GM21737 (cell line): ENCODE data around the gene ADGRL2.

Source experiments
- ATAC-seq: cut with Tn5 transposase; IDR thresholded peaks from one replicate; pipeline ENCODE4 v1.9.1; 2021; ENCODE audit warnings: mild to moderate bottlenecking, moderate library complexity; ENCODE audit not compliant: unreplicated experiment

ADGRL2 gene

GRCh38 chr1:81800695-81801650 is at the start of gene ADGRL2:
ADGRL2 (plus strand) TSS chr1:81800934; CDS start chr1:81836985, 36,051 bp downstream.
- no peak for ATAC-seq

- ATAC-seq: no peak
Measured at GRCh38 chr1:81752840-81753239, 47.9 kb upstream of the ADGRL2 start.

DNA sequence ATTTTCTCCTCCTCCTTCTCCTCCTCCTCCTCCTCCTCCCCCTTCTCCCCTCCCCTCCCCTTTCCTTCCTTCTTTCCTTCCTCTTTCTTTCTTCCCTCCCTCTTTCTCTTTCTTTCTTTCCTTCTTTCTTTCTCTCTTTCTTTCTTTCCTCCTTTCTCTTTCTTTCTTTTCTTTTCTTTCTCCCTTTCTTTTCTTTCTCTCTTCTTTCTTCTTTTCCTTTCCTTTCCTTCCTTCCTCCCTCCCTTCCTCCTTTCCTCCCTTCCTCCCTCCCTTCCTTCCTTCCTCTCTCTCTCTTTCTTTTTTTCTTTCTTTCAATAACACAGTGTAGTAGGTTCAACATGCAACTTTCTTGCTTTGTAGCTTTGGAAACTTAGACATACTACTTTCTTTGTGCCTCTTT is 46.3 kb upstream of the ADGRL2 start:
- no peak for ATAC-seq

DNA sequence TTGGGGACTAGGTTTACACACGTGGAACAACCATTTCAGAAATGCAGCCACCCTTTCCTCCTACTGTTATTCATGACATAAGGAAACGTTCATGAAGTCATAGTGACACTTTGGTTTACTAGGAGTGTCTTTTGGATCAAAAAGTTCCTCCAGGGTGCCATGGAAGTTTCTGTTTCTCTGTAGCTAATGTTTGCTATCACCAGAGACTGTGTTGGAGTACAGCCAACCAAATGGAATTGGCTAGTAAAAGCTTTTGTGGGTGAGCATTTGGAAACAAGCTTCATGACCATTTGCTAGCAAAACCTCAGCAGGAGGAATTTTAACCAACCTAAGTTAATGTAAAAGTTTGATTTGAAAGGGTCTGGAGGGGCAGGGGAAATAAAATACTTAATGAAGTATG is 43.9 kb upstream of the ADGRL2 start:
- no peak for ATAC-seq

DNA sequence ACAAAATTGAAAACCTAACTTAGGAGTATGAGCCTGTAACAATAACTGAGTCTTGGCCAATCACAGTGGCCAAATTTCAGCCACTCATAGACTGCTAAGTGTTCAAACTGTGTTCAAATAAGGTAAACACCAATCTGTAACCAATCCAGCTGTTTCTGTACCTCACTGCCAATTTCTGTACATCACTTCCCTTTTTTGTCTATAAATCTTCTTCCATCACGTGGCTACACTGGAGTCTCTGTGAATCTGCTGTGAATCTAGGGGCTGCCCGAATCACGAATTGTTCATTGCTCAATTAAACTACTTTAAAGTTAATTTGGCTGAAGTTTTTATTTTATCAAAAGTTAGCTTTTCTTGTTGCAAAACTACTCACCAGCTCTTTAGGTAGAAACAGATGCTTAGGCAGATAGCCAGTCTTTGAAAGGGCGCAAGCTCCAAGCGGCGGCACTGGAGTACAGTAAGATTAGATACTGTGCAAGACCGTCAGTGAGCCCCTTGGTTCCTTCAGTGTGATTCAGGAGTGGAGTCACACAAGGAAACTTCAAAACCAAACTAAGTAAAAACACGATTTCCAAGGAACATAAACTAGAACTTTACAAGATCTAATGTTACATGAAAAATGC is 43.2 kb upstream of the ADGRL2 start:
- no peak for ATAC-seq

- ATAC-seq: no peak
Measured at GRCh38 chr1:81758181-81758580, 42.6 kb upstream of the ADGRL2 start.

- ATAC-seq: no peak
Measured at GRCh38 chr1:81760477-81761097, 40.1 kb upstream of the ADGRL2 start.

DNA sequence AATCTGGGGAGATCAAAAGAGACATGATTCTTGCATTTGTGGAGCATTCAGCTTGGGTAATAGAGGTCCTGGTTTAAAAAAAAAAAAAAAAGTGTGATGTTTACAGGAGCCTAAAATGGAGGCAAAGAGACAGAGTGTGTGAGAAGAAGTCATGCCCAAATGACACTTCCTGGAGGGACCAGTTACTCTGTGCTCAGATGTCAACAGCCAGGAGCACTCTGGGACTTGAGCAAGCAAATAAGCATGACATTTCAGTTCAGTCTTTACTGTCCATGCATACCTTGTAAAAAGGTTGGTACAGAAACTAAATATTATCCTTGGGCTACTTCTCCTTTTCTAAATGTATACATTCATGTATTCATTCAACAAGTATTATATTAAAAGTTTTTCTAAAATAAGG is 25.2 kb upstream of the ADGRL2 start:
- no peak for ATAC-seq

GRCh38 chr1:81780705-81781454 is 19.9 kb upstream of the ADGRL2 start:
- no peak for ATAC-seq

DNA sequence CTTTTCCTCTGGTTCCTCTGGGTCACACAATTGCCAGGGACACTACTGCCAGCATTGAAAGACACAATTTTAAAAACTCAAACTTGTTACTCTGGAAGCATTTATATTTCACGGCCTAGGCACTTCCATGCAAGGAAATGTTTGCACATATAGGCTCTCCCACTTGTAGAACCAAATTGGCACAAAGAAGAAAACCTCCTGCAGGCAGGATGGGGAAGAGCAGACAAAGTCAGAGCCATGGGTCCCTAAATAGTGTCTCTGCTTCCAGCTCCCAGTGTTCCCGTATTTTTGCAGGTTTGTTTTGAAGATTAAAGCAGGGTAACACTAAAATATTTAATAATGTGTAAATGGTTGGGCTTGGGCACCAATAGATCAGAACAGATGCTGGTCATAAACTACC is 19.0 kb upstream of the ADGRL2 start:
- ATAC-seq: no peak

GRCh38 chr1:81792184-81792583 is 8.6 kb upstream of the ADGRL2 start:
- ATAC-seq: no peak

DNA sequence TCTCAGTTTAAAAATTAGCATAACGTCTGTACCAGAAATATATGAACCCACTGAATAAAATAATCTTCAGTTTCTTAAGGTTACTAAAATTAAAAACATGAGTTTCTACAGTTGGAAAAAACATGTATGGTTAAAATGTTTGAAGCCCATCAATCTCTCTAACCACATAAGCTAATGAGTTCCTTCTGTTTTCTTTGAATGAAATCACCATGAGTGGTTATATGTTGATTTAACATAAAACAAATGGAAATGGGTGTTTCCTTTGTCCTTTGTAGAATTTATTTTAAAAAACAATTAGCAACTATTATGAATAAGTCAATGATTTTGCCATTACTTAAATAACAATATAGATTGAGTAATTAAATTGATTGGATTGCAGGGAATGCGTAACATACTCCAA is 3.0 kb upstream of the ADGRL2 start:
- ATAC-seq: no peak

DNA sequence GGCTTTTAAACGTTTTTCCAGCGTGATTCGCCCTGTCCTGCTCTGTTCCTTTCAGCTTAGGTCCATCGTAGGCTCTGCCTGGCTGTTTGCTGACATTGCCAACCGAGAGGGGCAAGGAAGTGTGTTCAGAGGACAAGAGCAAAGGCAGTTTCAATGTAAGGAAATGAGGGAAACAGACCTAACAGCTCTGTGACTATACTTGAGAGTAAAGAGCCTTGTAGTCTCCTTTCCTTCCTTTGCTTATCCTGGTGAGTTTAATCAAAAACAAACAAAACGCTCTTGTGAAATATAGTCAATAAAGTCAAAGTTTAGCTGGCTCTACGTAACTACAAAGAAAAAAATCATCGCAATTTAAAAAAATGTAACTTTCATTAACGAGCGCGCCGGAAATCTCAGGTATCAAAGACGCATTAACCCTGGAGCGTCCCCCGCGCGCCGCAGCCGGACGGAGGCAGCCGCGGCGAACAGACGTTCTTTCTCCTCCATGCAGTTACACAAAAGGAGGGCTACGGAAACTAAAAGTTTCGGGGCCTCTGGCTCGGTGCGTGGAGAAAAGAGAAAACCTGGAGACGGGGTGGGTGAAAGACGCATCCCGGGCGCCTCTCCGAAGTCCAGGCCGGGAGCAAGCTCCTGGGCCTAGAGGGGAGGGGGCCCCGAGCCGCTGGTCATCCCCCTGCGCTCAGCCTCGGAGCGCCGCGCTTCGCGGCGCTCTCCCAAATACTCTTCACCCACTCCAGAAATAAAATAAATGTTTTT is 617 bp upstream of the ADGRL2 start:
- no peak for ATAC-seq

GRCh38 chr1:81801651-81802456 is 1.1 kb downstream of the ADGRL2 start:
- ATAC-seq: no peak

DNA sequence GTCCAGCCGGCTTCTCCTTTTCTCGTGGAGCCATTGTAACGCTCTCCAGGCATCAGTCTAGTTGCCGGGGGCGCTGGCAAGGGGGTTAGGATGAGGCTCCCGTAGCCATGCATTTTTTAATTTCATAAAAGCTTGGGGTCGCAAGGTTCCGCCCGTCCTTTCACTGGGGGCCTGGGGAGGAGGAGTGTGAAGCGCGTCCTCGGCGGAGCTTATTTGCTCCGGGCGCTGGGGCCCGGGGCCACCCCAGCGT is 1.6 kb downstream of the ADGRL2 start:
- ATAC-seq: no peak

- ATAC-seq: no peak
Measured at GRCh38 chr1:81802707-81803430, 2.1 kb downstream of the ADGRL2 start.

- no peak for ATAC-seq
Measured at GRCh38 chr1:81803431-81804110, 2.8 kb downstream of the ADGRL2 start.

- no peak for ATAC-seq
Measured at GRCh38 chr1:81804312-81804711, 3.6 kb downstream of the ADGRL2 start.
